GM12892 (cell line): ENCODE measurements around the gene FOXR2.

Source experiments
- POLR2A ChIP-seq: IDR thresholded peaks from 2 replicates; pipeline ENCODE4 v1.6.1; 2011; ENCODE audit warnings: low read depth, low read length, control low read depth
- POLR2AphosphoS5 ChIP-seq: IDR thresholded peaks from 2 replicates; pipeline ENCODE4 v1.6.1; 2011; ENCODE audit warnings: low read depth, low read length, control low read depth

DNA sequence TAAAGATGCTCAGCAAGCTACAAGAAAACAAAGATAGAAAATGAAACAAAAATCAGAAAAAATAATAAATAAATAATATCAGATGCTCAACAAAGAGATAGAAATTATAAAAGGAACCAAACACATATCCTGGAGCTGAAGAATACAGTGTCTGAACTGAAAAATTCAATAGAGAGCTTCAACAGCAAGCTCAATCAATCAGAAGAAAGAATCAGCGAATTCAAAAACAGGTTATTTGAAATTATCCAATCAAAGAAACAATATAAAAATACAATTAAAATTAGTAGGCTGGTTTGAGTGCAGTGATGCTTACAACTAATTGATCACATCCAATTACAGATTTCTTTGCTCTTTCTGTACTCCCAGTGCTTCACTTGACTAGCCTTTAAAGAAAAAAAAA, 40.8 kb upstream of the FOXR2 start:
- TF ChIP-seq POLR2A: no peak
- TF ChIP-seq POLR2AphosphoS5: no peak
